GM06990 (cell line): ENCODE results near the gene CFAP119.

ENCODE experiments used
- DNase-seq: peaks from one replicate; pipeline ENCODE4 v3.0.0-alpha.2; 2011; ENCODE audit not compliant: insufficient read length; ENCODE audit errors: extremely low read depth
- H3K27me3 ChIP-seq: replicated peaks from 2 replicates; pipeline ENCODE4 v1.6.0; 2011; ENCODE audit warnings: low read length; ENCODE audit not compliant: control insufficient read depth, insufficient read depth
- H3K36me3 ChIP-seq: 2 replicates; pipeline ENCODE4 v1.5.1; 2011; ENCODE audit warnings: low read length; ENCODE audit not compliant: control insufficient read depth, insufficient read depth
- H3K4me3 ChIP-seq: replicated peaks from 2 replicates; pipeline ENCODE4 v1.5.1; 2011; ENCODE audit warnings: low read depth, mild to moderate bottlenecking, control low read depth, low read length
- CTCF ChIP-seq: IDR thresholded peaks from 2 replicates; pipeline ENCODE4 v1.5.1; 2011; ENCODE audit warnings: low read length, control low read depth, mild to moderate bottlenecking, inconsistent platforms; ENCODE audit not compliant: insufficient read depth, poor library complexity, severe bottlenecking

The CFAP119 gene

DNA sequence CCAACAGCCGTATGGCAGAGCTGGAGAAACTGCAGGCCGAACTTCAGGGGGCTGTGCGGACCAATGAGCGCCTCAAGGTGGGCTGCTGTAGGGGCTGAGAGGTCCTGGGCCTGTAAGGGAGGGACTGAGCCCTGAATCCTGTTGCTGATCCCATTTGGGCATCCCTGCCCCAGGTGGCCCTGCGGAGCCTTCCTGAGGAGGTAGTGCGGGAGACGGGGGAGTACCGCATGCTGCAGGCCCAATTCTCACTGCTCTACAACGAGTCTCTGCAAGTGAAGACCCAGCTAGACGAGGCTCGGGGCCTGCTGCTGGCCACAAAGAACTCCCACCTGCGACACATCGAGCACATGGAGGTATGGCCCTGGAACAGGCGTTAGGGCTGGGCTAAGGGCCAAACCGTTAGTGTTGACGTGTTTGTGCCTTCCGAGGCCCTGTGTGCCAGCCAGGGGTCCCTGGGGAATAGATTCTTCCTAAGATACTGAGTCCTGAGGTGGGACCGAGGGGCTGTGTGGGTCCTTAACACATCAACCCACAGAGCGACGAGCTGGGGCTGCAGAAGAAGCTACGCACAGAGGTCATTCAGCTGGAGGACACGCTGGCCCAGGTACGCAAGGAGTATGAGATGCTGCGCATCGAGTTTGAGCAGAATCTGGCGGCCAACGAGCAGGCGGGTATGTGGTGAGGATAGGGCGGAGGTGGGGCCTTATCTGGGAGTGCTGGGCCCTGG is 4.5 kb upstream of the CFAP119 start:
- no peak for TF ChIP-seq CTCF
- no peak for DNase-seq
- Histone ChIP-seq H3K36me3 (peaks cover 54% of the 10 kb centered on the region), H3K4me3 (no peak overlapping the region), H3K27me3 (no peaks in the 10 kb centered on the region)

- Histone ChIP-seq H3K4me3 (no peak overlapping the region), H3K36me3 (peaks cover 50% of the 10 kb centered on the region), H3K27me3 (no peaks in the 10 kb centered on the region)
- no peak for DNase-seq
- TF ChIP-seq CTCF: no peak
Observed at GRCh38 chr16:30764816-30765465, 3.1 kb upstream of the CFAP119 start.

DNA sequence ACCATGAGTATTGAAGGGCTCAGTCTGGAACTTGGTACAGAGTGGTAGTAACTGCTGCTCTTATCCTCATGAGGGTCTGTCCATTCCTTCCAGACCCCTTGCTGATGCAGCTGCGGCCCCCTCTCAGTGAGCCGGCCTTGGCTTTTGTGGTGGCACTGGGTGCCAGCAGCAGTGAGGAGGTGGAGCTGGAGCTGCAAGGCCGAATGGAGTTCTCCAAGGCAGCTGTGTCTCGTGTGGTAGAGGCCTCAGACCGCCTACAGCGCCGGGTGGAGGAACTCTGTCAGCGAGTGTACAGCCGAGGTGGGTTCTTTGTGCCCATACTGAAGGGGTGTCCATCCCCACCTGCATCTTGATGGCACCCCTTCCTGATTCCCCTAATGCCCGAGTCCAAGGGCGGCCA is 2.2 kb upstream of the CFAP119 start:
- Histone ChIP-seq H3K36me3 (peaks cover 43% of the 10 kb centered on the region), H3K27me3 (no peaks in the 10 kb centered on the region), H3K4me3 (no peak overlapping the region)
- DNase-seq: no peak
- TF ChIP-seq CTCF: no peak

DNA sequence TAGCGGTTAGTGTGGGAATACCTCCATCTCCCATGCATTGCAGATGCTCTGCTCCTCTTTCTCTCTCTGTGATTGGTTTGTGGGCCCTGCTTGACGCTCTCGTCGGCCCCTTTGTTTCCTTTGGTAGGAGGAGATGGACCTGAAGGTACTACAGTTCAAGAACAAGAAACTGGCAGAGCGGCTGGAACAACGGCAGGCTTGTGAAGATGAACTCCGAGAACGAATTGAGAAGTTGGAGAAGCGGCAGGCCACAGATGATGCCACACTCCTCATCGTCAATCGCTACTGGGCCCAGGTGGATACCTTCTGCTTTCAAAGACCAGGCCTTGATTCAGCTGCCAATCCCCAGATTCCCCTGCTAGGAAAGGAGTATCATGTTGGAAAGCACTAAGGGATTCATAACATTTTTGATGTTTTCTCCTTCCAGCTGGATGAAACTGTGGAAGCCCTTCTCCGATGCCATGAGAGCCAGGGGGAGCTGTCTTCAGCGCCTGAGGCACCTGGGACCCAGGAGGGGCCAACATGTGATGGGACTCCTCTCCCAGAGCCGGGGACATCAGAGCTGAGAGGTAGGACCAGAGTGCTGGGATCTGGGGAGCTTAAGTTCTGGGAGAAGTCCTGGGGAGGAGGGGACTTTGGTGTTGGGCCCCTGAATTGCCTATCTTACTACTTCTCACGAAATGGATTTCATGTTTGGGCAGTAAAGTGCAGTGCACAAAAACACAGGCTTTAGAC is 1.3 kb upstream of the CFAP119 start:
- DNase-seq: no peak
- no peak for TF ChIP-seq CTCF
- H3K27me3 ChIP-seq: no peaks in the 10 kb centered on the region
- H3K36me3 ChIP-seq: peaks cover 38% of the 10 kb centered on the region
- peak overlapping the region; percentile 80 for H3K4me3 ChIP-seq

- peak overlapping the region; percentile 80 for H3K4me3 ChIP-seq
- peaks cover 36% of the 10 kb centered on the region for H3K36me3 ChIP-seq
- TF ChIP-seq CTCF: no peak
- H3K27me3 ChIP-seq: no peaks in the 10 kb centered on the region
- DNase-seq: peak; percentile 65
Observed at GRCh38 chr16:30761427-30761927, 385 bp downstream of the CFAP119 start.
